Activated naive CD8-positive, alpha-beta T cell treated with anti-CD3 and anti-CD28 coated beads, Interleukin-2, amount 50 U/mL, for 16 hours (primary cell): ENCODE measurements around the gene SMARCC2.
"Not testable (repeated sequence)": the region's sequence is repeated elsewhere in the genome, so short reads cannot be mapped to it uniquely, and the experiment has no call there.

Experiments used
- DNase-seq: peaks from one replicate; pipeline ENCODE4 v3.0.0-alpha.2; 2020; ENCODE audit warnings: low read depth, low spot score

Gene SMARCC2

GRCh38 chr12:56121204-56121870 lies 67.9 kb downstream of the SMARCC2 start:
- DNase-seq = no peak

DNA sequence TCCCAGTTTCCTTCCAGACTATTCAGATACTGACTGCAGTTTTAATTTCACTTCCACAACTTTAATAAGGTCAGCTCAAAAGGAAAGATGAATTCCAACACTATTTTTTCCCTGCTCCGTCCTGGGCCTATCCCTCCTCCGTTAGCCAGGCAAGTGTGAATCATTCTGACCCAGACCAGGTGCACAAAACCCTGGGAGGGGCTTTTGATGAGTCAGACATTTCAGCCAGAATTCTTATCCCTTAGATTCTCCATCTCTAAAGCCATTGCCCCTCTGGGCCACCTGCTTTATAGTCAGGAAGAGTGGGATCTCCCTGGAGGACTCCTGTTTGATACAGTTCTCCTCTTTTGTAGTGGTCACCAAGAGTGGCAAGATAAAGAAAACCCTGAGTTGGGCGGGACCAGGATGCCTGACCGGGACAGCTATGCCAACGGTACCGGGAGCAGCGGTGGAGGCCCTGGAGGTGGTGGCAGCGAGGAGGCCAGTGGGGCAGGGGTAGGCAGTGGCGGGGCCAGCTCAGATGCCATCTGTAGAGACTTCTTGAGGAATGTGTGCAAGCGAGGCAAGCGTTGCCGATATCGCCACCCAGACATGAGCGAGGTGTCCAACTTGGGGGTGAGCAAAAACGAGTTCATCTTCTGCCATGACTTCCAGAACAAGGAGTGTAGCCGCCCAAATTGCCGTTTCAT lies 69.0 kb downstream of the SMARCC2 start:
- DNase-seq = no peak

GRCh38 chr12:56119361-56119796 lies 69.9 kb downstream of the SMARCC2 start:
- no peak for DNase-seq

DNA sequence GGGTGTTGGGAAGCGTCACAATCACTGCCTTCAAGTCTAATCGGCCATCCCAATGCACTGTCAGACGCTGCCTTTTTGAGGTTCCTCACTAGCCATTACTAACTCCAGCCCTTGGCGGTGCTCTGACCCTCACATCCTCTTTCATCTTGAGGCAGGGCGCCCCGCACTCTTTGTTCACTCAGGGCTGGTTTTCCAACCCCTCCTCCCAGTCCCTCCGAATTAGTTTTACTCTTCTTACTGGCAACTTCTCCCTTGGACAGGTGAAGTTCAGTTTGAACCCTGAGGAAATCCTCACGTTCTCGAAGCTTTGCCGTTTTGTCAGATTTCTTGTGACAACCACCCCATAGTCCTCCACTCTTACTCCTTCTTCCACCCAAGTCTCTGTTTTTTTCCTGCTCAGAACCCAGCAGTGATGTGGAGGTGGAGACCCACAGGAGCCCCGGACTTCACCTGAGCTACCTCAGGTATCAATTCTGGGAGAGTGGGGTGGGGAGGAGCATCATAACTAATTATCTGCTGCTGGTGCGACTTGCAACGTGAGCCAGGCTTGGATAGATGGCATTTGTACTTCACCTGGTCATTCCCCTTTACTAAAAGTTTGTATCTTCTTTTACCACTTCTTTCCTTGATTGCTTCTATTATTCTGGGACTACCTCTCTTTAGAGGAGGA lies 70.5 kb downstream of the SMARCC2 start:
- DNase-seq = no peak

- peak; percentile 94 for DNase-seq
Observed at GRCh38 chr12:56117778-56118687, 71.2 kb downstream of the SMARCC2 start, which contains the start of gene ZC3H10. TSS of gene ZC3H10 (plus strand) at chr12:56118266. CDS start at chr12:56120563, 2,297 bp downstream.

DNA sequence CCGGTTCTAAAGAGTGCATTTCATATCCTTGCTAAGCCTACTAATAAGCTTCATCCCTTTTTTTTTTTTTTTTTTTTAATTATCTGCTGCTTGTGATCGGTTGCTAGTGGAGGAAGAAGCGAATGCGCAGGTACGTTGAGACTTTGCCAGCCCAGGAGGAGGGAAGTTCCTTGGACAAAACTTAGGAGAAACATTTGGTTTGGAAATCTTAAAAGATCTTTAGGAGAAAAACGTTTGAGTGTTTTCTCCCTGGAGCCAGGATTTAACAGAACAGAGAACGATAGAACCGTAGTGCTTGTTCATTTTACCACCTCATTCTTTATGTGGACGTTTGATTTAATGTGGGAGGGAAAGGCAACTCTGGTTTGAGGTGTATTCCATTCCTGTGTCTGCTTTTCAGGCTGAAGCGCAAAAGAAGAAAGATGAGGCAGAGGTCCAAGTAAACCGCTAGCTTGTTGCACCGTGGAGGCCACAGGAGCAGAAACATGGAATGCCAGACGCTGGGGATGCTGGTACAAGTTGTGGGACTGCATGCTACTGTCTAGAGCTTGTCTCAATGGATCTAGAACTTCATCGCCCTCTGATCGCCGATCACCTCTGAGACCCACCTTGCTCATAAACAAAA lies 72.1 kb downstream of the SMARCC2 start:
- DNase-seq = not testable (repeated sequence)

GRCh38 chr12:56116267-56117081 lies 72.8 kb downstream of the SMARCC2 start, which contains the start of gene RPL41:
TSS of gene RPL41 (plus strand) at chr12:56116633.
- peak; percentile 83 for DNase-seq

DNA sequence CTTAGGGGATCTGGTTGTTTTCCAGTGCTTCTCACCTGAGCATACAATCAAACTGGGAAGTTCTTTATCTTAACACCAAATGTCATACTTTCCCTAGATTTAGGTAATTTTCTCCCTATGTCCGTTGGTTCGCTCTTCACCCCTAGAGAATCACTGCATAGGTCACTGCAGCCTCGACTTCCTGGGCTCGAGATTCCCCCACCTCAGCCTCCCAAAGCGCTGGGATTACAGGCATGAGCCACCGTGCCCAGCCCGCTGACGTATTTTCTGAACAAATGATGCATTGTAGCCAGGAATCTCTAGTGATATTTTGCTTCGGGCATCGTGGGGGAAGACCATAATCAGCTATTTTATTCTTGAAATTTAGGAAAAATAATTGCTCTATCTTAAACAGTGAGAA lies 74.0 kb downstream of the SMARCC2 start:
- DNase-seq = no peak

DNA sequence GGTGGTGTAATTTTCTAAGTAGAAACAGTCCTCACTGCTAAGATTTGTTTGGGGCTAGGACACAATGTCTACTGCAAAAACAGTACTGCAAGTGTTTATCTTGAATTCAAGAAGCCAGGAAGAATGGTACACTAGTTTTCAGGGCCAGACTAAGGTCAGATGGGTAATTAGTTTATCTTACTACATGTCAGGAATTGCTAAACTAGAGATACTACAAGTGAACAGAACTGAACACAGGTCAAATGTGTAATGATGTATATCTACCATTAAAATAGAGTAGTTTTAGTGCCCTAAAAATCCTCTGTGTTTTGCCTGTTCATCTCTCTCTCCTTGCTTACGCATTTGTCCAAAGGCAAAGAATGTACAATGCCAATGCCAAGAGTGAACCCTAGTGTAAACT lies 75.2 kb downstream of the SMARCC2 start:
- DNase-seq = no peak
